Measurements from ENCODE around the gene INHBC.
"Not testable (repeated sequence)": the region's sequence is repeated elsewhere in the genome, so short reads cannot be mapped to it uniquely, and the experiment has no call there.

The INHBC gene

DNA sequence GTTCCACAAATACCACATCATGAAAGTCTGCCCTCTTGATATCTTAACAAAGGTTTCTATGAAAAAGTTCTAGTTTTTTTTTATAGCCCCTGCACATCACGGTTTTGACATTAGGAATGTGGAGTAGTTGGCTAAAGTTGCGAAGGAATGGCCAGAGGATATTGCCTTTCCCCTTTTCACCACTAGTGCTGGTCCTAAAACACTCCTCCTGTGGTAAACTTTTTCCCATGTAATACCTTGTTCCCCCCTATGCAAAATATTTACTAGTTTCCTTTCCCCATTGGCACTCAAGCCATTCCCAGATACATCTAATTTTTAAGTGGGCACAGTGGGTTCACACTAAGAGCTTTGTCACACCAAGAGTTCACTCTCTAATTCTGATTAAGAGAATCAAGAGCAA lies 37.1 kb upstream of the INHBC start:
- H3K4me3 ChIP-seq (ENCODE audit: low read length): no peak overlapping the region
- DNase-seq (ENCODE audit: low read depth): no peak
- TF ChIP-seq, protein P1, sequence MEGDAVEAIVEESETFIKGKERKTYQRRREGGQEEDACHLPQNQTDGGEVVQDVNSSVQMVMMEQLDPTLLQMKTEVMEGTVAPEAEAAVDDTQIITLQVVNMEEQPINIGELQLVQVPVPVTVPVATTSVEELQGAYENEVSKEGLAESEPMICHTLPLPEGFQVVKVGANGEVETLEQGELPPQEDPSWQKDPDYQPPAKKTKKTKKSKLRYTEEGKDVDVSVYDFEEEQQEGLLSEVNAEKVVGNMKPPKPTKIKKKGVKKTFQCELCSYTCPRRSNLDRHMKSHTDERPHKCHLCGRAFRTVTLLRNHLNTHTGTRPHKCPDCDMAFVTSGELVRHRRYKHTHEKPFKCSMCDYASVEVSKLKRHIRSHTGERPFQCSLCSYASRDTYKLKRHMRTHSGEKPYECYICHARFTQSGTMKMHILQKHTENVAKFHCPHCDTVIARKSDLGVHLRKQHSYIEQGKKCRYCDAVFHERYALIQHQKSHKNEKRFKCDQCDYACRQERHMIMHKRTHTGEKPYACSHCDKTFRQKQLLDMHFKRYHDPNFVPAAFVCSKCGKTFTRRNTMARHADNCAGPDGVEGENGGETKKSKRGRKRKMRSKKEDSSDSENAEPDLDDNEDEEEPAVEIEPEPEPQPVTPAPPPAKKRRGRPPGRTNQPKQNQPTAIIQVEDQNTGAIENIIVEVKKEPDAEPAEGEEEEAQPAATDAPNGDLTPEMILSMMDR (conservative IDR thresholded peaks at IDR 0.05; ENCODE audit: low read depth, low read length): no peak

DNA sequence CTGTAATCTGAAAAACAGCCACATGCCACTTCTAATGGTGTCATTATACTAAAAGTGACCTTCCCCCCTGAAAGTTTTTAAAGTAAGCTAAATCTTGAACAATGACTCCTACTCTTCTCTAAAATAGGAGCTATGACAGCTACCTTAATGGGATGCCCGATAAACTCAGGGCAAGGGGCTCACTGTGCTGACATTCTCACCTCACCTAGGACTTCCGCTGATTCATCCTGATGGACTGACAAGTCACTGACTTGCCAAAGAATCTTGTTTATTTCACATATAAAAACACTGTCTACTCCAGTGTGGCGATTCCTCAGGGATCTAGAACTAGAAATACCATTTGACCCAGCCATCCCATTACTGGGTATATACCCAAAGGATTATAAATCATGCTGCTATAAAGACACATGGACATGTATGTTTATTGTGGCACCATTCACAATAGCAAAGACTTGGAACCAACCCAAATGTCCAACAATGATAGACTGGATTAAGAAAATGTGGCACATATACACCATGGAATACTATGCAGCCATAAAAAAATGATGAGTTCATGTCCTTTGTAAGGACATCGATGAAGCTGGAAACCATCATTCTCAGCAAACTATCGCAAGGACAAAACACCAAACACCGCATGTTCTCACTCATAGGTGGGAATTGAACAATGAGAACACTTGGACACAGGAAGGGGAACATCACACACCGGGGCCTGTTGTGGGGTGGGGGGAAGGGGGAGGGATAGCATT lies 34.7 kb upstream of the INHBC start:
- H3K4me3 ChIP-seq (ENCODE audit: low read length); DNase-seq (ENCODE audit: low read depth): not testable (repeated sequence)

DNA sequence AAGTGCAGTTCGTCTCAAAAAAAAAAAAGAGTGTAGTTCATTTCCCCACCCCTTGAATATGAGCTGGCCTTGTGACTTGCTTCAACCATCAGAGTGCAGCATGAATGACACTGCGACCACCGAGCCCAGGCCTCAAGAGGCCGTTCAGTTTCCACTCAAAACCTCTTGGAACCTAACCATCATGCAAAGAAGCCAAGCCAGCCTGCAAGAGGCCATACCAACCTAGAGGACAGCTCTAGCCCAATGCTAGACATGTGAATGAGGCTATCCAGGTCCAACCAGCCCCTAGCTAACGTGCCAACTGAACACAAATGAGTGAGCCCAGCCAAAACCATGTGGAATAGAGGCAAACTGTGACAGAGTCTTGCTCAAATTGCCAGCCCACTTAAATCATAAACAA lies 33.4 kb upstream of the INHBC start:
- TF ChIP-seq, protein P1 (conservative IDR thresholded peaks at IDR 0.05; ENCODE audit: low read depth, low read length): no peak
- H3K4me3 ChIP-seq (ENCODE audit: low read length): no peak overlapping the region
- DNase-seq (ENCODE audit: low read depth): no peak

DNA sequence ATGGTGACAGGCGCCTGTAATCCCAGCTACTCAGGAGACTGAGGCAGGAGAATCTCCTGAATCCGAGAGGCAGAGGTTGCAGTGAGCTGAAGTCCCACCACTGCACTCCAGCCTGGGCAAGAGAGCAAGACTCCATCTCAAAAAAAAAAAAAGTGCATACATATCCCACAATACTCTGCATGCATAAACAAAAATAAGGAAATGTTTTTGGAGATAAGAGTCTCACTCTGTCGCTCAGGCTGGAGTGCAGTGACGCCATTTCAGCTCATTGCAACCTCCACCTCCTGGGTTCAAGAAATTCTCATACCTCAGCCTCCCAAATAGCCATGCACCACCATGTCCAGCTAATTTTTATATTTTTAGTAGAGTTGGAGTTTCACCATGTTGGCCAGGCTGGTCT lies 32.4 kb upstream of the INHBC start:
- not testable (repeated sequence) for DNase-seq (ENCODE audit: low read depth); H3K4me3 ChIP-seq (ENCODE audit: low read length)

DNA sequence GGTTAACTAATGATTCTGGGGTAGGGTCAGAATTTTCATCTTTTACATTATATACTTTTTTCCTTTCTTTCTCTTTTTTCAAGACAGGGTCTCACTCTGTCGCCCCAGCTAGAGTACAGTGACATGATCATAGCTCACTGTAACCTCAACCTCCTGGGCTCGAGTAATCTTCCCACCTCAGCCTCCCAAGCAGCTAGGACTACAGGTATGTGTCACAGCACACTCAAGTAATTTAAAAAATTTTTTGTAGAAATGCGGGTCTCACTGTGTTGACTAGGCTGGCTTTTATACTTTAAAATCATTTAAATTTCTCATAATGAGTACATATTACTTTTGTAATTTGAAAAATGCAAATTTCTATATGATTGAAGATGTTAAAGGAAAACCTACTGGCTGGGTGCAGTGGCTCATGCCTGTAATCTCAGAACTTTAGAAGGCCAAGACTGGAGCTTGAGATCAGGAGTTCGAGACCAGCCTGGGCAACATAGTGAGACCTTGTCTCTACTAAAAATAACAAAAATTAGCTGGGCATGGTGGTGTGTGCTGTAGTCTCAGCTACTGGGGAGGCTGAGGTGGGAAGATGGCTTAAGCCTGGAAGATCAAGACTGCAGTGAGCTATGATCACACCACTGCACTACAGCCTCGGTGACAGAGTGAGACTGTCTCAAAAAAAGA lies 29.5 kb upstream of the INHBC start:
- no peak for DNase-seq (ENCODE audit: low read depth)
- TF ChIP-seq, protein P1 (conservative IDR thresholded peaks at IDR 0.05; ENCODE audit: low read depth, low read length): no peak
- no peak overlapping the region for H3K4me3 ChIP-seq (ENCODE audit: low read length)

DNA sequence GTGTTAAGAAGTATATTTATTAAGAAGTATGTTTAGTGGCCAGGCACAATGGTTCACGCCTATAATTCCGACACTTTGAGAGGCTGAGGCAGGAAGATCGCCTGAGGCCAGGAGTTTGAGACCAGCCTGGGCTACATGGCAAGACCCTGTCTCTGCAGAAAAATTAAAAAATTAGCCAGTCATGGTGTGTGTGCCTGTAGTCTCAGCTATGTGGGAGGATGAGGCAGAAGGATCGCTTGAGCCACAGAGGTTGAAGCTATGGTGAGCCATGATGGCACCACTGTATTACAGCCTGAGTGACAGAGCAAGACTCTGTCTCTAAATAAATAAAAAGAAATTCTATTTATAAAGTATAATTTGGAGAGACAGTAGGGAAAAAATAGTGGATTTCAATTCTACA lies 24.1 kb upstream of the INHBC start:
- DNase-seq (ENCODE audit: low read depth): no peak
- TF ChIP-seq, protein P1 (conservative IDR thresholded peaks at IDR 0.05; ENCODE audit: low read depth, low read length): no peak
- no peak overlapping the region for H3K4me3 ChIP-seq (ENCODE audit: low read length)

DNA sequence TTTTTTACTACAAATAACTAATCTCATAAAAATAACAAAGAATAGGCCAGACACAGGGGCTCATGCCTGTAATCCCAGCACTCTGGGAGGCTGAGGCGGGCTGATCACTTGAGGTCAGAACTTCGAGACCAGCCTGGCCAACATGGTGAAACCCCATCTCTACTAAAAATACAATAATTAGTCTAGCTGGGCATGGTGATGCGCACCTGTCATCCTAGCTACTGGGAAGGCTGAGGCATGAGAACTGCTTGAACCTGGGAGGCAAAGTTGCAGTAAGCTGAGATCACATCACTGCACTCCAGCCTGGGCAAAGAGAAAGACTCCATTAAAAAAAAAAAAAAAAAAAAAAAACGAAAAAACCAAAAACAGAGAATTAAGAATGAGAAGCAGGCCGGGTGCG lies 20.4 kb upstream of the INHBC start:
- H3K4me3 ChIP-seq (ENCODE audit: low read length): not testable (repeated sequence)

DNA sequence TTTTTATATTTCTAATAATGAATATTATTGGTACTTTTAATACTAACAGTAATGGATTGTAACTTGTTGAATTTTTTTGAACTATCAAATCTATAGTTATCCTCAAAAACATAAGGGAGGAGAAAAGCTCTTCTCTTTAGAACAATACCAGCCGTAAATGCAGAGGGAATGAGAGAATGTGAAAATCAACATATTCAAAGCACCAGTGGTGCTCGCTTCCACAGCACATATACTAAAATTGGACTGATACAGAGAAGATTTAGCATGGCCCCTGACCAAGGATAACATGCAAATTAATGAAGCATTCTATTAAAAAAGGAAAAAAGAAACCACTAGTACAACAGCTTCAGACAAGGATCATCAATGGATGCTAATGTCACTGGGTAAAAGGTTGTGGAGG lies 19.5 kb upstream of the INHBC start:
- TF ChIP-seq, protein P1 (conservative IDR thresholded peaks at IDR 0.05; ENCODE audit: low read depth, low read length): no peak
- DNase-seq (ENCODE audit: low read depth): no peak
- no peak overlapping the region for H3K4me3 ChIP-seq (ENCODE audit: low read length)

More for the DNA sequence above, 20.4 kb upstream of the INHBC start:
- DNase-seq (ENCODE audit: low read depth): not testable (repeated sequence)

Measured in retinal pigment epithelial cell (primary cell).